ENCODE results near the gene PAX7. TPM values are rescaled to one million over a fixed set of nuclear protein-coding genes. Genes with fewer than 3 reads are reported as not detected.

PAX7 gene
- total and polyA plus RNA-seq, 2 donors (not counting 3 experiments of a cell fraction or from before 2014, with no cell fraction given) = not detected

GRCh38 chr1:18792747-18793146 is 162.1 kb downstream of the PAX7 start:
- Histone ChIP-seq H3K9me3 (replicated peaks; ENCODE audit: control insufficient read depth, insufficient read depth, low read length) (no peaks in the 10 kb centered on the region), H4K20me1 (replicated peaks; ENCODE audit: control insufficient read depth, extremely low read depth, insufficient read depth, low read length) (no peaks in the 10 kb centered on the region), H3K4me2 (ENCODE audit: insufficient read depth, low read length) (no peak overlapping the region), H3K27me3 (ENCODE audit: control insufficient read depth in 2 of 2, insufficient read depth in 2 of 2, low read length in 2 of 2) (no peaks in the 10 kb centered on the region), H3K9ac (replicated peaks; ENCODE audit: extremely low read depth, insufficient read depth, low read length) (no peak overlapping the region), H2AFZ (ENCODE audit: low read depth, low read length) (no peak overlapping the region), H3K9me1 (replicated peaks; ENCODE audit: control insufficient read depth, extremely low read depth, insufficient read depth, low read length) (no peaks in the 10 kb centered on the region), H3K79me2 (ENCODE audit: control insufficient read depth, insufficient read depth, low read length) (no peaks in the 10 kb centered on the region), H3K4me3 (replicated peaks in 1 of 3; ENCODE audit: insufficient read depth in 1 of 3, low read depth in 1 of 3, low read length in 3 of 3) (no peak overlapping the region), H3K4me1 (ENCODE audit: control insufficient read depth, extremely low read depth, insufficient read depth, low read length) (no peaks in the 10 kb centered on the region), H3K36me3 (ENCODE audit: control insufficient read depth in 2 of 2, extremely low read depth in 1 of 2, insufficient read depth in 2 of 2, low read length in 2 of 2) (no peaks in the 10 kb centered on the region), H3K27ac (ENCODE audit: insufficient read depth, low read depth, low read length) (no peak overlapping the region)
- DNase-seq (ENCODE audit: low read depth, low spot score) = no peak
- ChIA-PET POLR2A (no interaction called here), CTCF (no interaction called here)
- FAIRE-seq = no peak
- TF ChIP-seq FOS (IDR thresholded peaks at IDR 0.05; ENCODE audit: borderline replicate concordance, insufficient read depth, low read length) (no peak), GATA2 (IDR thresholded peaks at IDR 0.05; ENCODE audit: insufficient read depth, insufficient read length, low read depth, low read length) (no peak), JUN (IDR thresholded peaks at IDR 0.05; ENCODE audit: borderline replicate concordance, insufficient read depth, insufficient read length, low read depth) (no peak), POLR2AphosphoS5 (IDR thresholded peaks at IDR 0.05; ENCODE audit: insufficient read depth, low read depth, low read length) (no peak), EZH2 (IDR thresholded peaks at IDR 0.05; ENCODE audit: borderline replicate concordance, low read depth, low read length, severe bottlenecking) (no peak), POLR2A (IDR thresholded peaks at IDR 0.05; ENCODE audit: low read depth, low read length) (no peak), CTCF (IDR thresholded peaks at IDR 0.05; ENCODE audit: extremely low read depth in 1 of 2, insufficient read depth in 1 of 2, low read depth in 1 of 2, low read length in 2 of 2) (no peak), MYC (IDR thresholded peaks at IDR 0.05; ENCODE audit: low read depth, low read length) (no peak)
- TF ChIP-seq, protein P1, sequence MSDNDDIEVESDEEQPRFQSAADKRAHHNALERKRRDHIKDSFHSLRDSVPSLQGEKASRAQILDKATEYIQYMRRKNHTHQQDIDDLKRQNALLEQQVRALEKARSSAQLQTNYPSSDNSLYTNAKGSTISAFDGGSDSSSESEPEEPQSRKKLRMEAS (IDR thresholded peaks at IDR 0.05; ENCODE audit: insufficient read depth, insufficient read length) = no peak
- BruUV-seq (replicated peaks) = no TSS peak
- dilution Hi-C loops (cut with MboI; ENCODE audit: extremely low pct_ligation_motif_present, low sequenced_read_pairs) (no loop called here), intact Hi-C loops (cut with micrococcal nuclease) (no loop called here)
